Endothelial cell of umbilical vein (primary cell): Measurements from ENCODE around the gene OR2Y1. TPM values are rescaled to one million over a fixed set of nuclear protein-coding genes. Genes with fewer than 3 reads are reported as not detected.

Experiments used
- BruUV-seq: library from RNA; stranded (reverse); fragments of 400-500 nt; replicated peaks from 2 replicates; lab custom pipeline; 2021; lab: Mats Ljungman, UMichigan
- CTCF ChIA-PET: fragments of 300-600, 350-600 bp; sonication (Branson Sonifier 250); formaldehyde crosslinking; loops from one replicate; lab custom pipeline; 2021; ENCODE audit warnings: antibody characterized with exemption, inconsistent platforms; lab: Charles Lee
- POLR2A ChIA-PET: fragments of 300-600, 350-600 bp; sonication (Branson Sonifier 250); formaldehyde crosslinking; loops from one replicate; lab custom pipeline; 2021; ENCODE audit warnings: antibody characterized with exemption, inconsistent platforms; lab: Charles Lee
- DNase-seq: peaks from one replicate; pipeline ENCODE4 v3.0.0-alpha.2; 2011; ENCODE audit warnings: low read depth, low spot score
- FAIRE-seq: peaks from 2 replicates; lab custom pipeline; 2011; peaks lifted over from hg19 to GRCh38; lab: Jason Lieb, UNC
- H2AFZ ChIP-seq: 2 replicates; pipeline ENCODE4 v1.6.0; 2012; ENCODE audit warnings: low read depth, low read length, control low read depth, inconsistent platforms
- H3K27ac ChIP-seq: 2 replicates; pipeline ENCODE4 v1.5.1; 2011; ENCODE audit warnings: low read depth, mild to moderate bottlenecking, control low read depth, low read length, moderate library complexity; ENCODE audit not compliant: insufficient read depth
- H3K27me3 ChIP-seq, 2 experiments: 2 replicates each; pipeline versions ENCODE4 v1.6.0 to v1.6.1; 2011; ENCODE audit warnings: low read length in 2 of 2, mixed read lengths in 1 of 2; ENCODE audit not compliant: control insufficient read depth in 2 of 2, insufficient read depth in 2 of 2
- H3K36me3 ChIP-seq, 2 experiments: 2 replicates in 1 of 2; 3 replicates in 1 of 2; pipeline ENCODE4 v1.5.1; 2011; ENCODE audit warnings: low read length in 2 of 2, mild to moderate bottlenecking in 1 of 2, moderate library complexity in 1 of 2; ENCODE audit not compliant: control insufficient read depth in 2 of 2, insufficient read depth in 2 of 2; ENCODE audit errors: extremely low read depth in 1 of 2
- H3K4me1 ChIP-seq: 3 replicates; pipeline ENCODE4 v1.5.1; 2011; ENCODE audit warnings: mild to moderate bottlenecking, low read length; ENCODE audit not compliant: control insufficient read depth, insufficient read depth; ENCODE audit errors: extremely low read depth
- H3K4me2 ChIP-seq: 2 replicates; pipeline ENCODE4 v1.6.1; 2011; ENCODE audit warnings: low read length, control low read depth, mixed read lengths; ENCODE audit not compliant: insufficient read depth
- H3K4me3 ChIP-seq, 3 experiments: fragments of 200-600 bp in 1 of 3; sonication (generic), shearing (Covaris generic) in 1 of 3; replicated peaks in 1 of 3; 2 replicates each; pipeline ENCODE4 v1.5.1; 2011 to 2016; ENCODE audit warnings: control low read depth in 3 of 3, low read length in 3 of 3, mild to moderate bottlenecking in 2 of 3, inconsistent platforms in 1 of 3, low read depth in 1 of 3, moderate library complexity in 1 of 3; ENCODE audit not compliant: insufficient read depth in 1 of 3
- H3K79me2 ChIP-seq: 2 replicates; pipeline ENCODE4 v1.6.0; 2012; ENCODE audit warnings: low read length, inconsistent platforms; ENCODE audit not compliant: control insufficient read depth, insufficient read depth
- H3K9ac ChIP-seq: replicated peaks from 2 replicates; pipeline ENCODE3; 2011; ENCODE audit warnings: low read length, control low read depth; ENCODE audit not compliant: insufficient read depth; ENCODE audit errors: extremely low read depth
- H3K9me1 ChIP-seq: replicated peaks from 3 replicates; pipeline ENCODE4 v1.6.0; 2011; ENCODE audit warnings: mild to moderate bottlenecking, low read length; ENCODE audit not compliant: control insufficient read depth, insufficient read depth; ENCODE audit errors: extremely low read depth
- H3K9me3 ChIP-seq: replicated peaks from 2 replicates; pipeline ENCODE4 v1.5.1; 2012; ENCODE audit warnings: low read length, inconsistent platforms; ENCODE audit not compliant: control insufficient read depth, insufficient read depth
- H4K20me1 ChIP-seq: replicated peaks from 2 replicates; pipeline ENCODE3; 2011; ENCODE audit warnings: mild to moderate bottlenecking, low read length; ENCODE audit not compliant: control insufficient read depth, insufficient read depth; ENCODE audit errors: extremely low read depth
- EZH2 ChIP-seq: IDR thresholded peaks from 2 replicates; pipeline ENCODE4 v1.6.1; 2012; ENCODE audit warnings: borderline replicate concordance, low read depth, mild to moderate bottlenecking, moderate library complexity, low read length, inconsistent platforms; ENCODE audit not compliant: severe bottlenecking
- FOS ChIP-seq: IDR thresholded peaks from 2 replicates; pipeline ENCODE4 v1.6.1; 2011; ENCODE audit warnings: mild to moderate bottlenecking, low read length, moderate library complexity, borderline replicate concordance; ENCODE audit not compliant: insufficient read depth
- GATA2 ChIP-seq: IDR thresholded peaks from 2 replicates; pipeline ENCODE4 v1.7.0; 2011; ENCODE audit warnings: low read depth, mild to moderate bottlenecking, moderate library complexity, mixed read lengths, low read length; ENCODE audit not compliant: insufficient read length, insufficient read depth
- JUN ChIP-seq: IDR thresholded peaks from 2 replicates; pipeline ENCODE4 v1.6.1; 2011; ENCODE audit warnings: borderline replicate concordance, low read depth; ENCODE audit not compliant: insufficient read length, insufficient read depth
- MYC ChIP-seq: IDR thresholded peaks from one replicate; pipeline ENCODE4 v1.6.1; 2011; ENCODE audit warnings: mild to moderate bottlenecking, low read depth, low read length
- POLR2A ChIP-seq: IDR thresholded peaks from 2 replicates; pipeline ENCODE4 v1.6.1; 2012; ENCODE audit warnings: low read depth, mild to moderate bottlenecking, control low read depth, low read length
- POLR2AphosphoS5 ChIP-seq: IDR thresholded peaks from 2 replicates; pipeline ENCODE4 v1.6.1; 2012; ENCODE audit warnings: low read depth, mild to moderate bottlenecking, control low read depth, low read length, moderate library complexity; ENCODE audit not compliant: insufficient read depth
- dilution Hi-C: fragments of 300-500 bp; cut with MboI; formaldehyde crosslinking; loops from one replicate; pipeline ENCODE4 v1.15.0; 2019; ENCODE audit warnings: low sequenced_read_pairs; ENCODE audit not compliant: extremely low pct_ligation_motif_present
- intact Hi-C: fragments of 100-400 bp; cut with micrococcal nuclease; formaldehyde crosslinking; loops from one replicate; pipeline ENCODE4 v1.10.0; 2022
- polyA plus RNA-seq, 4 experiments: library from polyadenylated mRNA; depleted of rRNA in 3 of 4; stranded (reverse) in 3 of 4; unstranded in 1 of 4; fragments of >200 nt; gene quantifications; 2 replicates each; pipeline versions ENCODE4 v1.2.1 to v1.2.3, GENCODE V29; 2011 to 2012; ENCODE audit warnings: missing spikeins in 1 of 4
- total RNA-seq: library from RNA; stranded (reverse); gene quantifications from 2 replicates; pipeline ENCODE4 v1.2.3, GENCODE V29; 2021
- TF ChIP-seq, protein P1 (sequence below), 2 donors: IDR thresholded peaks; 1 replicate in 1 of 2; 2 replicates in 1 of 2; pipeline ENCODE4 v1.5.1; 2011; ENCODE audit warnings: low read length in 2 of 2, mild to moderate bottlenecking in 2 of 2, moderate library complexity in 2 of 2, control low read depth in 1 of 2, inconsistent platforms in 1 of 2, low read depth in 1 of 2; ENCODE audit not compliant: insufficient read depth in 1 of 2; ENCODE audit errors: extremely low read depth in 1 of 2
- TF ChIP-seq, protein P2 (sequence below): IDR thresholded peaks from 2 replicates; pipeline ENCODE4 v1.6.1; 2011; ENCODE audit not compliant: insufficient read depth, insufficient read length

Gene OR2Y1
- total and polyA plus RNA-seq, 2 donors (not counting 3 experiments of a cell fraction or from before 2014, with no cell fraction given): not detected

DNA sequence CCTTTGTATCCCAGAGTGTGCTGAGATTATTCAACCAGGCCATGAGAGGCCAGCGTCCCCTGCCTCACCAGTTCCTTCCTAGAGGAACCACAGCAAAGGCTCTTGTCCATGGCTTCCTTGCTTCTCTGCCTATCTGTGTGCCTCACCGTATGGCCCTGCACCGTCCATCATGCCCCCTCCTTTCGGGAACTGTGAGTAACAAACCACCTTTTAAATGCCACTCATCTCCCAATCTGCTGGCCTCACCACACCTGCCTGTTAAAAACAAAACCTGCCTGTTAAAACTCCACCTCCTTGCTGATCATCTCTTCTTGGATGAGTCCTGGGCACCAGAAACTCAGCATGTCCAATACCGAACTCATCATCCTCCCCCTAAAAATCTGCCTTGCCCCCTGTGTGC lies 4.4 kb upstream of the OR2Y1 start:
- intact Hi-C loops: no loop called here
- dilution Hi-C loops: no loop called here
- Histone ChIP-seq H4K20me1 (no peaks in the 10 kb centered on the region), H3K27me3 (no peaks in the 10 kb centered on the region), H3K27ac (no peak overlapping the region), H3K79me2 (no peaks in the 10 kb centered on the region), H3K9ac (no peak overlapping the region), H3K4me2 (no peak overlapping the region), H2AFZ (no peak overlapping the region), H3K9me3 (no peaks in the 10 kb centered on the region), H3K9me1 (no peaks in the 10 kb centered on the region), H3K36me3 (no peaks in the 10 kb centered on the region), H3K4me3 (no peak overlapping the region), H3K4me1 (no peaks in the 10 kb centered on the region)
- TF ChIP-seq POLR2AphosphoS5 (no peak), EZH2 (no peak), FOS (no peak), JUN (no peak), GATA2 (no peak), MYC (no peak), POLR2A (no peak)
- TF ChIP-seq, protein P1, sequence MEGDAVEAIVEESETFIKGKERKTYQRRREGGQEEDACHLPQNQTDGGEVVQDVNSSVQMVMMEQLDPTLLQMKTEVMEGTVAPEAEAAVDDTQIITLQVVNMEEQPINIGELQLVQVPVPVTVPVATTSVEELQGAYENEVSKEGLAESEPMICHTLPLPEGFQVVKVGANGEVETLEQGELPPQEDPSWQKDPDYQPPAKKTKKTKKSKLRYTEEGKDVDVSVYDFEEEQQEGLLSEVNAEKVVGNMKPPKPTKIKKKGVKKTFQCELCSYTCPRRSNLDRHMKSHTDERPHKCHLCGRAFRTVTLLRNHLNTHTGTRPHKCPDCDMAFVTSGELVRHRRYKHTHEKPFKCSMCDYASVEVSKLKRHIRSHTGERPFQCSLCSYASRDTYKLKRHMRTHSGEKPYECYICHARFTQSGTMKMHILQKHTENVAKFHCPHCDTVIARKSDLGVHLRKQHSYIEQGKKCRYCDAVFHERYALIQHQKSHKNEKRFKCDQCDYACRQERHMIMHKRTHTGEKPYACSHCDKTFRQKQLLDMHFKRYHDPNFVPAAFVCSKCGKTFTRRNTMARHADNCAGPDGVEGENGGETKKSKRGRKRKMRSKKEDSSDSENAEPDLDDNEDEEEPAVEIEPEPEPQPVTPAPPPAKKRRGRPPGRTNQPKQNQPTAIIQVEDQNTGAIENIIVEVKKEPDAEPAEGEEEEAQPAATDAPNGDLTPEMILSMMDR (IDR thresholded peaks at IDR 0.05; ENCODE audit: extremely low read depth in 1 of 2, insufficient read depth in 1 of 2, low read depth in 1 of 2, low read length in 2 of 2): no peak
- TF ChIP-seq, protein P2, sequence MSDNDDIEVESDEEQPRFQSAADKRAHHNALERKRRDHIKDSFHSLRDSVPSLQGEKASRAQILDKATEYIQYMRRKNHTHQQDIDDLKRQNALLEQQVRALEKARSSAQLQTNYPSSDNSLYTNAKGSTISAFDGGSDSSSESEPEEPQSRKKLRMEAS: no peak
- POLR2A ChIA-PET: no interaction called here
- FAIRE-seq (no peak), DNase-seq (no peak)
- CTCF ChIA-PET: no interaction called here
- no TSS peak for BruUV-seq
